Smooth muscle cell of bladder (primary cell): ENCODE results near the gene MAP9. TPM values are rescaled to one million over a fixed set of nuclear protein-coding genes. Genes with fewer than 3 reads are reported as not detected.

Experiments
- total RNA-seq: library from RNA; depleted of rRNA; stranded (reverse); fragments of >200 nt; gene quantifications from 2 replicates; pipeline ENCODE4 v1.2.3, GENCODE V29; 2014

Gene MAP9
- 7.8 and 8.7 TPM in 2 replicates for total RNA-seq

GRCh38 chr4:155376387-155377268, at the start of gene MAP9:
MAP9 (minus strand) TSS chr4:155376965; CDS start chr4:155375850, 1,115 bp downstream.

Other genes starting within 250 kb of the MAP9 start
- under 0.01 TPM in 1 of 2 replicates, not detected in the other for gene NPY2R, start 168.3 kb downstream of the MAP9 start, total RNA-seq